A673 (cell line): ENCODE data around the gene TMEM150A. TPM values are rescaled to one million over a fixed set of nuclear protein-coding genes. Genes with fewer than 3 reads are reported as not detected.
"Not testable (repeated sequence)": the region's sequence is repeated elsewhere in the genome, so short reads cannot be mapped to it uniquely, and the experiment has no call there.

Source experiments
- BruUV-seq: library from RNA; stranded (reverse); fragments of 400-500 nt; replicated peaks from 2 replicates; lab custom pipeline; 2021; lab: Mats Ljungman, UMichigan
- CTCF ChIA-PET: fragments of 300-600 bp; sonication (Branson Sonifier 250); formaldehyde crosslinking; loops from one replicate; lab custom pipeline; 2022; ENCODE audit warnings: antibody characterized with exemption; lab: Charles Lee
- POLR2A ChIA-PET: fragments of 300-600 bp; sonication (Branson Sonifier 250); formaldehyde crosslinking; loops from one replicate; lab custom pipeline; 2022; ENCODE audit warnings: antibody characterized with exemption; ENCODE audit not compliant: low non-redundant PET; lab: Charles Lee
- DNase-seq: peaks from one replicate; pipeline ENCODE4 v3.0.0-alpha.2; 2015; ENCODE audit warnings: low spot score
- H3K27ac ChIP-seq: fragments of 200-600 bp; sonication (generic); 2 replicates; pipeline ENCODE4 v1.5.1; 2016; ENCODE audit warnings: mixed run types, low read depth, mild to moderate bottlenecking, mixed read lengths, antibody characterized with exemption, low read length; ENCODE audit not compliant: poor library complexity, severe bottlenecking
- H3K27me3 ChIP-seq: fragments of 200-600 bp; sonication (generic); replicated peaks from 2 replicates; pipeline ENCODE4 v1.6.1; 2017; ENCODE audit warnings: mixed run types, low read depth, mild to moderate bottlenecking, mixed read lengths, antibody characterized with exemption, low read length; ENCODE audit not compliant: insufficient read depth, poor library complexity
- H3K36me3 ChIP-seq: fragments of 200-600 bp; sonication (generic); 2 replicates; pipeline ENCODE4 v1.6.1; 2016; ENCODE audit warnings: mixed run types, mild to moderate bottlenecking, mixed read lengths, antibody characterized with exemption, low read length; ENCODE audit not compliant: insufficient read depth, poor library complexity, severe bottlenecking
- H3K4me1 ChIP-seq: fragments of 200-600 bp; sonication (generic); 2 replicates; pipeline ENCODE4 v1.6.1; 2017; ENCODE audit warnings: mixed run types, mild to moderate bottlenecking, mixed read lengths, antibody characterized with exemption, low read length; ENCODE audit not compliant: insufficient read depth, poor library complexity, severe bottlenecking
- H3K4me3 ChIP-seq: fragments of 200-600 bp; sonication (generic); 2 replicates; pipeline ENCODE4 v1.5.1; 2016; ENCODE audit warnings: low read depth, mixed run types, mild to moderate bottlenecking, mixed read lengths, low read length; ENCODE audit not compliant: poor library complexity, severe bottlenecking
- H3K9me3 ChIP-seq: fragments of 200-600 bp; sonication (generic); 2 replicates; pipeline ENCODE4 v1.6.1; 2016; ENCODE audit warnings: mixed run types, low read depth, mild to moderate bottlenecking, mixed read lengths, antibody characterized with exemption, low read length; ENCODE audit not compliant: poor library complexity, severe bottlenecking
- EZH2 ChIP-seq: fragments of 200-600 bp; sonication (generic); IDR thresholded peaks from 2 replicates; pipeline ENCODE4 v1.6.1; 2017; ENCODE audit warnings: borderline replicate concordance, low read depth, mild to moderate bottlenecking, mixed read lengths, antibody characterized with exemption, low read length; ENCODE audit not compliant: poor library complexity, severe bottlenecking
- intact Hi-C: fragments of 100-400 bp; cut with micrococcal nuclease; formaldehyde crosslinking; loops from one replicate; pipeline ENCODE4 v1.10.0; 2022; ENCODE audit not compliant: unreplicated experiment
- total RNA-seq: library from RNA; stranded (reverse); gene quantifications from 2 replicates; pipeline ENCODE4 v1.2.3, GENCODE V29; 2021
- TF ChIP-seq, protein P1 (sequence below): fragments of 300-800, 200-600 bp; sonication (generic); conservative IDR thresholded peaks from 2 replicates; pipeline ENCODE4 v1.5.1; 2017; ENCODE audit warnings: low read depth, mild to moderate bottlenecking, antibody characterized with exemption, low read length, moderate library complexity, mixed read lengths

TMEM150A gene
- total RNA-seq, 1 experiment from 2014 or later: 6.6 TPM

DNA sequence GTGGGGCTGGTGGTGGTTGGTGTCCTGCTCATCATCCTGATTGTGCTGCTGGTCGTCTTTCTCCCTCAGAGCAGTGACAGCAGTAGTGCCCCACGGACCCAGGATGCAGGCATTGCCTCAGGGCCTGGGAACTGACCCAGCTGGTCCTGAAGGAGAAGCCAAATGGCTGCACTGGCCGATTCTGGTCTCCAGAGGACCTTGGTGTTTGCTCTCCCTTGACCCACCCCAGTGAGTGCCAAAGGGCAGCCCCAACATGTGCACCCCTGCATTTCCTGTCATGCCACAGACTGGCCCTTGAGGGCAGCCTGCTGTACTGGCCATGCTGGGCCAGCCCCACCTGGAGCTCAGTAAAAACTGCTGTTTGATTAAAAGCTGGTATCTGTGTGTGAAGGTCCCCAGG, 9.5 kb downstream of the TMEM150A start:
- Histone ChIP-seq H3K4me1 (peaks cover 8% of the 10 kb centered on the region), H3K27me3 (no peaks in the 10 kb centered on the region), H3K9me3 (no peaks in the 10 kb centered on the region), H3K27ac (no peak overlapping the region), H3K36me3 (peaks cover 11% of the 10 kb centered on the region), H3K4me3 (no peak overlapping the region)
- BruUV-seq: no TSS peak
- TF ChIP-seq, protein P1, sequence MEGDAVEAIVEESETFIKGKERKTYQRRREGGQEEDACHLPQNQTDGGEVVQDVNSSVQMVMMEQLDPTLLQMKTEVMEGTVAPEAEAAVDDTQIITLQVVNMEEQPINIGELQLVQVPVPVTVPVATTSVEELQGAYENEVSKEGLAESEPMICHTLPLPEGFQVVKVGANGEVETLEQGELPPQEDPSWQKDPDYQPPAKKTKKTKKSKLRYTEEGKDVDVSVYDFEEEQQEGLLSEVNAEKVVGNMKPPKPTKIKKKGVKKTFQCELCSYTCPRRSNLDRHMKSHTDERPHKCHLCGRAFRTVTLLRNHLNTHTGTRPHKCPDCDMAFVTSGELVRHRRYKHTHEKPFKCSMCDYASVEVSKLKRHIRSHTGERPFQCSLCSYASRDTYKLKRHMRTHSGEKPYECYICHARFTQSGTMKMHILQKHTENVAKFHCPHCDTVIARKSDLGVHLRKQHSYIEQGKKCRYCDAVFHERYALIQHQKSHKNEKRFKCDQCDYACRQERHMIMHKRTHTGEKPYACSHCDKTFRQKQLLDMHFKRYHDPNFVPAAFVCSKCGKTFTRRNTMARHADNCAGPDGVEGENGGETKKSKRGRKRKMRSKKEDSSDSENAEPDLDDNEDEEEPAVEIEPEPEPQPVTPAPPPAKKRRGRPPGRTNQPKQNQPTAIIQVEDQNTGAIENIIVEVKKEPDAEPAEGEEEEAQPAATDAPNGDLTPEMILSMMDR: no peak
- TF ChIP-seq EZH2: no peak
- no peak for DNase-seq
- intact Hi-C loops: no loop called here
- POLR2A ChIA-PET: no interaction called here
- CTCF ChIA-PET: interaction anchor here (0.6 kb wide), 1 partner anchor 291 kb away, joined by 4 read pairs; no protein-coding TSS in a partner anchor

DNA sequence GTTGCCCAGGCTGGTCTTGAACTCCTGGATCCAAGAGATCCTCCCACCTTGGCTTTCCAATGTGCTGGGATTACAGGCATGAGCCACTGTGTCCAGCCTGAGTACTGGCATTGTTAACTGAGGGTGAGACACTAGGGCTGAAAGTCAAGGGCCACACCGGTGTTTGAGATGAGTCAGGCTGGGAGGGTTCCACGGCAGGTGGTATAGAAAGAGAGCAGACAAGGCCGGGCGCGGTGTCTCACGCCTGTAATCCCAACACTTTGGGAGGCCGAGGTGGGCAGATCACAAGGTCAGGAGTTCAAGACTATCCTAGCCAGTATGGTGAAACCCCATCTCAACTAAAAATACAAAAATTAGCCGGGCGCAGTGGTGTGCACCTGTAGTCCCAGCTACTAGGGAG, 10.2 kb downstream of the TMEM150A start:
- DNase-seq, BruUV-seq, intact Hi-C loops, H3K27me3 ChIP-seq, H3K27ac ChIP-seq, CTCF ChIA-PET, H3K4me3 ChIP-seq, H3K9me3 ChIP-seq, H3K36me3 ChIP-seq: not testable (repeated sequence)
- peaks cover 15% of the 10 kb centered on the region for H3K4me1 ChIP-seq
- POLR2A ChIA-PET: interaction anchor here (0.5 kb wide), 1 partner anchor 570 kb away, joined by 6 read pairs; no protein-coding TSS in a partner anchor

DNA sequence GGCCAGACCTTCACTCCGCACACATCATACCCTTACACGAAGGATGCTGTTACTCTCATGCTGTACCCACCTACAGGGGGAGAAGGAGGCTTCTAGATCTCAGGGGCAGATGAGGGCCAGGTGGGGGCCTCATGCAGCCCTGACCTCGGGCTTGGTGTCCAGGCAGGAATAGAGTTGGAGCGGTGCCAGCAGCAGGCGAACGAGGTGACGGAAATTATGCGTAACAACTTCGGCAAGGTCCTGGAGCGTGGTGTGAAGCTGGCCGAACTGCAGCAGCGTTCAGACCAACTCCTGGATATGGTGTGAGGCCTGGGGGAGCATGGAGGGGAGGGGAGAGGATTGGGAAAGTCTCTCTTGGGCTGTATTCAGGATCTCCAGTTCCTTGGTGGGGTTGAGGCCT, 10.9 kb downstream of the TMEM150A start:
- BruUV-seq: no TSS peak
- Histone ChIP-seq H3K4me1 (peaks cover 16% of the 10 kb centered on the region), H3K4me3 (no peak overlapping the region), H3K9me3 (no peaks in the 10 kb centered on the region), H3K27ac (no peak overlapping the region), H3K36me3 (no peaks in the 10 kb centered on the region), H3K27me3 (no peaks in the 10 kb centered on the region)
- CTCF ChIA-PET: no interaction called here
- intact Hi-C loops: no loop called here
- POLR2A ChIA-PET: no interaction called here
- TF ChIP-seq EZH2: no peak
- TF ChIP-seq, protein P1: no peak
- no peak for DNase-seq

DNA sequence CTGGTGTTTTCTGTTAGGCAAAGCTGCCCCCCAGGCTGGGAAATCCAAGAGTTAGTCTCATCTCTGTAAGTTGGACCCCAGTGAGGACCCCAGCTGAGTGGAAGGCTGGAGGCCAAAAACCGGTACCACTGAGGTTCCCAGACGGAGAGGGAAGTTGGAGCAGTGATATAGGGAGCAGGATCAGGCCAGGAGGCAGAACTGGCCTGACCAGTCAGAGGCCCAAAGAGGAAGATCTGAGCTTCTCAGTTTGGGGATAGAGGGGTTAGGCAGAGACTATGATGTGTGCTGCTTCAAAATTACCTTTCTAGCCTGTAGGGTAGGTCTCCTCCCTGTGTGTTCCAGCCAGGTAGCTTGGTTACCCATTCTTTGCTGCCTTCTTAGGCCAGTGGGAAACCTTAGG, 11.5 kb downstream of the TMEM150A start:
- Histone ChIP-seq H3K4me3 (no peak overlapping the region), H3K27me3 (no peaks in the 10 kb centered on the region), H3K4me1 (peaks cover 16% of the 10 kb centered on the region), H3K36me3 (no peaks in the 10 kb centered on the region), H3K27ac (peak overlapping the region; percentile 56), H3K9me3 (no peaks in the 10 kb centered on the region)
- ChIA-PET POLR2A (no interaction called here), CTCF (no interaction called here)
- BruUV-seq: no TSS peak
- no peak for DNase-seq
- intact Hi-C loops: no loop called here
- TF ChIP-seq EZH2: no peak
